ENCODE measurements around the gene IKBKG. TPM values are rescaled to one million over a fixed set of nuclear protein-coding genes. Genes with fewer than 3 reads are reported as not detected.
A peak's percentile ranks its signal among the peaks of the same experiment; 100 is the strongest.

Gene IKBKG
- total RNA-seq, 3 donors from 2014 or later: 26.7 to 36.3 (median 30.3) TPM

DNA sequence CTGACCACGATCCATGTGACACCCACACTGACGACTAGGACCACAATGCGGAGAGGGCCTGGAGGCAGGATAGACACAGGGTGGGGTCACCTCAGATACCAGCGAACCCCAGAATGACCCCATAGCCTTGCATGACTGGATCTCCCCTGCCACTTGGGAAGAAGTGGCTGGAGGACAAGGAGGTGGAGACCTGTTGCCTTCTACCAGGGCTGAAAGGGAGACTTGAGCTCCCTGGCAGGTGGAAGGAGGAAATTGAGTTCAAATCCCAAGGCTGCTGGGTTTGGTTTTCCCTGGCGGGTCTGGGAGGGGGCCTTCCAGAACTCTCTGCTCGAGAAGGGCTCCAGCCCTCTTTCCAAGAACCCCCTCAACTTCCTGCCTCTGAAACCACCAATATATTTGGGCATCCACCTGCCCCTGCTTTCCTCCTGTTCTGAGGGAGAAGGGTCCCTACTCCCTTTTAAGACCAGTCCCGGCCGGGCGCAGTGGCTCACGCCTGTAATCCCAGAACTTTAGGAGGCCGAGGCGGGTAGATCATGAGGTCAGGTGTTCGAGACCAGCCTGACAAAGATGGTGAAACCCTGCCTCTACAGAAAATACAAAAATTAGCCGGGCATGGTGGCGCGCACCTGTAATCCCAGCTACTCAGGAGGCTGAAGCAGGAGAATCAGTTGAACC is 34.4 kb upstream of the IKBKG start:
- Histone ChIP-seq H3K36me3 (ENCODE audit: low read depth) (no peaks in the 10 kb centered on the region), H3K9me3 (no peaks in the 10 kb centered on the region), H3K4me1 (ENCODE audit: low read depth) (no peaks in the 10 kb centered on the region), H3K4me3 (no peak overlapping the region)
- TF ChIP-seq, protein P1, sequence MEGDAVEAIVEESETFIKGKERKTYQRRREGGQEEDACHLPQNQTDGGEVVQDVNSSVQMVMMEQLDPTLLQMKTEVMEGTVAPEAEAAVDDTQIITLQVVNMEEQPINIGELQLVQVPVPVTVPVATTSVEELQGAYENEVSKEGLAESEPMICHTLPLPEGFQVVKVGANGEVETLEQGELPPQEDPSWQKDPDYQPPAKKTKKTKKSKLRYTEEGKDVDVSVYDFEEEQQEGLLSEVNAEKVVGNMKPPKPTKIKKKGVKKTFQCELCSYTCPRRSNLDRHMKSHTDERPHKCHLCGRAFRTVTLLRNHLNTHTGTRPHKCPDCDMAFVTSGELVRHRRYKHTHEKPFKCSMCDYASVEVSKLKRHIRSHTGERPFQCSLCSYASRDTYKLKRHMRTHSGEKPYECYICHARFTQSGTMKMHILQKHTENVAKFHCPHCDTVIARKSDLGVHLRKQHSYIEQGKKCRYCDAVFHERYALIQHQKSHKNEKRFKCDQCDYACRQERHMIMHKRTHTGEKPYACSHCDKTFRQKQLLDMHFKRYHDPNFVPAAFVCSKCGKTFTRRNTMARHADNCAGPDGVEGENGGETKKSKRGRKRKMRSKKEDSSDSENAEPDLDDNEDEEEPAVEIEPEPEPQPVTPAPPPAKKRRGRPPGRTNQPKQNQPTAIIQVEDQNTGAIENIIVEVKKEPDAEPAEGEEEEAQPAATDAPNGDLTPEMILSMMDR (IDR thresholded peaks at IDR 0.05): no peak
- ATAC-seq: no peak
- DNase-seq: no peak
- intact Hi-C loops (cut with DNase I, micrococcal nuclease): no loop called here

- H3K9me3 ChIP-seq: no peaks in the 10 kb centered on the region
- DNase-seq (no peak), ATAC-seq (no peak)
- H3K4me3 ChIP-seq: no peak overlapping the region
- no peaks in the 10 kb centered on the region for H3K4me1 ChIP-seq (ENCODE audit: low read depth)
- H3K36me3 ChIP-seq (ENCODE audit: low read depth): no peaks in the 10 kb centered on the region
- intact Hi-C loops (cut with DNase I, micrococcal nuclease): no loop called here
- TF ChIP-seq, protein P1 (IDR thresholded peaks at IDR 0.05): no peak
Measured at GRCh38 chrX:154513716-154514115, 33.7 kb upstream of the IKBKG start.

DNA sequence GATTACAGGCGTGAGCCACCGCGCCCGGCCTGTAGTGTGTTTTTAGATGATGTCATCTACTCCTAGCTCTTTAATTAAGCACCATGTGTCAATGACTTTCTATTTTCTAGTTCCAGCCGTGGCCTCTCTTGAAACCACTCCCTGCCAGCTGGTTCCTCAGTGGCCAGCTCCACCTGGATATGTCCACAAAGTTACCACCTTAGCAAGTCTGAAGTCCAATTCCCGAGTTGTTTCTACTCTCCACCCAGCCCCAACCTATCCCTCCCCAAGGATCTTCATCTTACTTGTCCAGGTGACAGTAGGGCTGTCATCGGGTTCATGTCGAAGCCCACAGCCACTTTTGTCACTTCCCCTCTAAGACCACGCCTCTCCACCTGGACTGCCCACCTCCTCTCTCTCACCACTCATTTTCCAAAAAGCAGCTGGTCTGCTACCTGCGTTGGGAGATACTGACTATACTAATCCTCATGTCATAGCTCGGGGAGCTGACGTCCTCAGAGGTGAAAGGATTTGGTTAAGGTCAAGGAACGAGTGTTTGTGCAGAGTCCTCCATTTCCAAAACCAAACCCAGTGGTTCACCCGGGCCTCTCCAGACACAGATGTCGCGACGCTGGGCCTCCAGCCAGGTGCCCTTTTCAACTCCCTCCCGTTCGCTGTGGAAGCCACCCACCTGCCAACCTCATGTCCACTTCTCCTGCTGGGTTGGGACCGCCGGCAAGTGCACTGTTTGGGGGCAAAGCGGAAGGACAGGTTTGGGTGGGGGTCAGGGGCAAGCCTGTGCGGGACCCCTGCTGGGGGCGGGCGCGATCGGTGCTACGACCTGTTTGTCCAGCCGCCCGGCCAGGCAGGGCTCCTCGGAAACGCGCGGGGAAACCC is 32.1 kb upstream of the IKBKG start:
- intact Hi-C loops (cut with DNase I, micrococcal nuclease): no loop called here
- H3K4me1 ChIP-seq (ENCODE audit: low read depth): no peaks in the 10 kb centered on the region
- TF ChIP-seq, protein P1 (IDR thresholded peaks at IDR 0.05): no peak
- H3K4me3 ChIP-seq: peak overlapping the region; percentile 38
- no peaks in the 10 kb centered on the region for H3K9me3 ChIP-seq
- no peaks in the 10 kb centered on the region for H3K36me3 ChIP-seq (ENCODE audit: low read depth)
- DNase-seq (peak in 2 of 3 donors; percentile 63 to 67), ATAC-seq (peak; percentile 66)

DNA sequence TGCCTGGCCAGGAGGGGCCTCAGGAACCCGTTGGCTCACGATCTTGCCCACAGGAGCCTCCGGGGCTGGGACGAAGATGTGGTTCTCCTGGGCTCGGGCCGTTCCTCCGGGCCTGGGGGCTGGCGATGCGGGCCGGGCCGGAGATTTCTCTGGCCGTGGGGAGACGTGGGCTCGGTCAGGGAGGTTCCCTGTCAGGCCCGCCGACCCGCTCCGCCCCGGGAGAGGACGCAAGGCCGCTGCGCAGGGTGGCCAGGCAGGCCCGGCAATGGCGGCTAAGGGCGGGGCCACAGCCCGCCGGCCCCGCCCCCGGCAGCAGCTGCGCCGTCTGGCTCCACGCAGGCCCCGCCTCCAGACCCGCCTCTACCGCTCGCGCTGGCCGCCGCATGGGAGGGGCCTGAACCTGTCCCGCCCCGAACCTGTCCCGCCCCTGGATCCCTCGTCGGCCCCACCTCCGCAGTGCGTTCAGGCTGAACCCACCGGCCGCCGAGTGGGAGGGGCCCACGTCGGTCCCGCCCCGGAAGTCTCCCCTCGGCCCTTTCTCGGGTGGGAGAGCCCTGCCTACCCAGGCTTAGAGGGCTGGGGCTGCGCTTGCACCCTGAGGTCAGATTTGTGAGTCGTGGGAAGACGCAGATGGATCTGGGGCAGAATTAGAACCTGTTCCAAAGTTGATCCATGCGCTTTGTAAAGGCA is 31.3 kb upstream of the IKBKG start, which contains the start of gene FAM3A:
TSS of gene FAM3A (minus strand) at position 267 of the 690 bp plus-strand sequence. CDS start 460 bp downstream, outside the sequence.
- ATAC-seq (peak; percentile 90), DNase-seq (peak; percentile 91 to 96 (median 96))
- intact Hi-C loops (cut with DNase I, micrococcal nuclease): no loop called here

GRCh38 chrX:154516656-154517100 is 30.7 kb upstream of the IKBKG start:
- intact Hi-C loops (cut with DNase I, micrococcal nuclease): no loop called here
- H3K9me3 ChIP-seq: no peaks in the 10 kb centered on the region
- H3K4me3 ChIP-seq: peak overlapping the region; percentile 38
- H3K36me3 ChIP-seq (ENCODE audit: low read depth): no peaks in the 10 kb centered on the region
- DNase-seq (peak in 1 of 3 donors; percentile 43), ATAC-seq (peak; percentile 5)
- H3K4me1 ChIP-seq (ENCODE audit: low read depth): no peaks in the 10 kb centered on the region
- TF ChIP-seq, protein P1 (IDR thresholded peaks at IDR 0.05): no peak

More for the DNA sequence above, 31.3 kb upstream of the IKBKG start, which contains the start of gene FAM3A:
- H3K4me3 ChIP-seq: peak within 1 kb of the TSS; percentile 38
- H3K4me1 ChIP-seq (ENCODE audit: low read depth): no peaks in the 10 kb centered on the region
- H3K36me3 ChIP-seq (ENCODE audit: low read depth): no peaks in the 10 kb centered on the region
- H3K9me3 ChIP-seq: no peaks in the 10 kb centered on the region
- TF ChIP-seq, protein P1 (IDR thresholded peaks at IDR 0.05): no peak
